Peyer's patch (tissue), 4 donors: Measurements from ENCODE around the gene KCNAB1. TPM values are rescaled to one million over a fixed set of nuclear protein-coding genes. Genes with fewer than 3 reads are reported as not detected.

Experiments
- DNase-seq, 3 donors: peaks; one replicate each; pipeline ENCODE4 v3.0.0-alpha.2; 2017 to 2019
- H3K27ac ChIP-seq, 4 donors: fragments of 200-600 bp; sonication (generic); one replicate each; pipeline ENCODE4 v1.5.1; 2016 to 2019
- H3K27me3 ChIP-seq, 2 donors: fragments of 200-600 bp; sonication (generic); one replicate each; pipeline ENCODE4 v1.5.1; 2019
- H3K36me3 ChIP-seq, 3 donors: fragments of 200-600 bp; sonication (generic); one replicate each; pipeline ENCODE4 v1.5.1; 2016 to 2019
- H3K4me1 ChIP-seq, 4 donors: fragments of 200-600 bp; sonication (generic); one replicate each; pipeline ENCODE4 v1.5.1; 2016 to 2019
- H3K4me3 ChIP-seq, 4 donors: fragments of 200-600 bp; sonication (generic); 1 replicate in 3 of 4; 2 replicates in 1 of 4; pipeline ENCODE4 v1.5.1; 2016 to 2019; ENCODE audit warnings: mild to moderate bottlenecking in 1 of 4
- H3K9me3 ChIP-seq, 4 donors: fragments of 200-600 bp; sonication (generic); one replicate each; pipeline ENCODE4 v1.5.1; 2016 to 2019; ENCODE audit warnings: mild to moderate bottlenecking in 1 of 4
- POLR2A ChIP-seq, 2 donors: fragments of 450-650 bp; IDR thresholded peaks; one replicate each; pipeline ENCODE4 v1.5.1; 2017; ENCODE audit warnings: antibody characterized with exemption in 2 of 2, mild to moderate bottlenecking in 2 of 2, moderate library complexity in 2 of 2
- total RNA-seq, 4 donors: library from RNA; depleted of rRNA; stranded (reverse); fragments of >200 nt; gene quantifications; one replicate each; pipeline ENCODE4 v1.1.0, GENCODE V29; 2016
- TF ChIP-seq, protein P1 (sequence below), 6 experiments: fragments of 450-650 bp in 4 of 6; fragments of 200-600 bp in 2 of 6; sonication (generic) in 1 of 6; IDR thresholded peaks; one replicate each; pipeline ENCODE4 v1.5.1; 2017 to 2019; ENCODE audit warnings: antibody characterized with exemption in 6 of 6, mild to moderate bottlenecking in 3 of 6, moderate library complexity in 1 of 6

KCNAB1 gene
- total RNA-seq, 4 donors from 2014 or later: 1.1 to 1.7 (median 1.6) TPM; not detected in 1

DNA sequence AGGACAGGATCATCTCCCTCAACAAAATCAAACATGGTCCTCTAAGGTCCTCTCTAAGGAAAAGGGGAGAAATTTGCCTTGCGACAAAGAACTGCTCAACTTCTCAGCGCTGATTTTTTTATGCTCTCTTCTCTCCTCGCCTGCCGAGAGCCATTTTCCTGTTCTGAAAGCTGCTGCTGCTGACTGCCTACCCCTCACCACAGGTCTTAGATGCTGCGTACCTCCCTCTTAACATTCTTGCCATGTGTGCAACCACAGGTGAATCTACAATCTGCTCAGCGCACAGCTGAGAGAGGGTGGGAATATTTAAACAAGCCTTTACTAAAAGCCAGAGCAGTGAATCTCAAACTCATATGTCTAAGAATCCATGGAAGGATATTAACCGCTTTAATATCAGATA, 223.8 kb downstream of the KCNAB1 start:
- H3K36me3 ChIP-seq: no peaks in the 10 kb centered on the region
- no peak overlapping the region for H3K4me3 ChIP-seq
- DNase-seq: no peak
- H3K4me1 ChIP-seq: no peaks in the 10 kb centered on the region
- H3K27me3 ChIP-seq: no peaks in the 10 kb centered on the region
- H3K27ac ChIP-seq: no peak overlapping the region
- TF ChIP-seq, protein P1, sequence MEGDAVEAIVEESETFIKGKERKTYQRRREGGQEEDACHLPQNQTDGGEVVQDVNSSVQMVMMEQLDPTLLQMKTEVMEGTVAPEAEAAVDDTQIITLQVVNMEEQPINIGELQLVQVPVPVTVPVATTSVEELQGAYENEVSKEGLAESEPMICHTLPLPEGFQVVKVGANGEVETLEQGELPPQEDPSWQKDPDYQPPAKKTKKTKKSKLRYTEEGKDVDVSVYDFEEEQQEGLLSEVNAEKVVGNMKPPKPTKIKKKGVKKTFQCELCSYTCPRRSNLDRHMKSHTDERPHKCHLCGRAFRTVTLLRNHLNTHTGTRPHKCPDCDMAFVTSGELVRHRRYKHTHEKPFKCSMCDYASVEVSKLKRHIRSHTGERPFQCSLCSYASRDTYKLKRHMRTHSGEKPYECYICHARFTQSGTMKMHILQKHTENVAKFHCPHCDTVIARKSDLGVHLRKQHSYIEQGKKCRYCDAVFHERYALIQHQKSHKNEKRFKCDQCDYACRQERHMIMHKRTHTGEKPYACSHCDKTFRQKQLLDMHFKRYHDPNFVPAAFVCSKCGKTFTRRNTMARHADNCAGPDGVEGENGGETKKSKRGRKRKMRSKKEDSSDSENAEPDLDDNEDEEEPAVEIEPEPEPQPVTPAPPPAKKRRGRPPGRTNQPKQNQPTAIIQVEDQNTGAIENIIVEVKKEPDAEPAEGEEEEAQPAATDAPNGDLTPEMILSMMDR (IDR thresholded peaks at IDR 0.05): no peak
- TF ChIP-seq POLR2A (IDR thresholded peaks at IDR 0.05): no peak
- no peaks in the 10 kb centered on the region for H3K9me3 ChIP-seq

DNA sequence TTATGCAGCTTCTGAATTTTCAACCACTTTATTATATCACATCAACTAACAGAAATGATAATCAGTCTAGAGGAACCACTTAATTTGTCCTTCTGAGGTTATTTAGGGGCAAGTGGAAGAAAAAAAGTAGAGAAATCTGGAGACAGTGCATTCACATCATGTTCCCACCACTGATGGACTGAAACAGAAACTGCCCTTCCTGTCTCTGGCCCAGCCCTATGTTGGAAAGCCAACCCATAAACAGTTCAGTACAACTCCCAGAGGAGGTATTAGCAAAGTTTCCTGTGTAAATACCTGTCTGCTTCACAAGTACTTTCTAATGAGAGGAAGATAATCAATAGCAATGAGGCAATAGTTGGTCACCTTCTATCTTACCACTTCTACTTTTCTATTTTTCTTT, 228.7 kb downstream of the KCNAB1 start:
- no peak for TF ChIP-seq POLR2A (IDR thresholded peaks at IDR 0.05)
- TF ChIP-seq, protein P1 (IDR thresholded peaks at IDR 0.05): no peak
- H3K27ac ChIP-seq: no peak overlapping the region
- H3K4me1 ChIP-seq: no peaks in the 10 kb centered on the region
- H3K36me3 ChIP-seq: no peaks in the 10 kb centered on the region
- H3K27me3 ChIP-seq: no peaks in the 10 kb centered on the region
- no peaks in the 10 kb centered on the region for H3K9me3 ChIP-seq
- no peak overlapping the region for H3K4me3 ChIP-seq
- no peak for DNase-seq

DNA sequence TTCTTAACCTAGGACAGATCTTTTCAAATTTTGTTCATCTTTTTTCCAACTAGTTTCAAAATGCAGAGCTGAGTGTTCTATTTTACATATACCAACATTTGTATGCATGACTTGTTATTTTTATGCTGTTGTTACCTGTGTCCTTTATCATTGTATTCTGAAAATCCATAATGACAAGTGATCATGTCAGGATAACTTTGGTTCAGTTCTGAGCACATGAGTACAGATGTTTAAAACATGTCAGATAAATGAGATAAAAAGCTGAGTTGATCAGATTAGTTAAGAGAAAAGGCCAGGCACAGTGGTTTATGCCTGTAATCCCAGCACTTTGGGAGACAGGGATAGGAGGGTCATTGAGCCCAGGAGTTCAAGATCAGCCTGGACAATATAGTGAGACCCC, 229.6 kb downstream of the KCNAB1 start:
- no peak for TF ChIP-seq POLR2A (IDR thresholded peaks at IDR 0.05)
- TF ChIP-seq, protein P1 (IDR thresholded peaks at IDR 0.05): no peak
- Histone ChIP-seq H3K36me3 (no peaks in the 10 kb centered on the region), H3K9me3 (no peaks in the 10 kb centered on the region), H3K27ac (no peak overlapping the region), H3K27me3 (no peaks in the 10 kb centered on the region), H3K4me1 (no peaks in the 10 kb centered on the region), H3K4me3 (no peak overlapping the region)
- no peak for DNase-seq

DNA sequence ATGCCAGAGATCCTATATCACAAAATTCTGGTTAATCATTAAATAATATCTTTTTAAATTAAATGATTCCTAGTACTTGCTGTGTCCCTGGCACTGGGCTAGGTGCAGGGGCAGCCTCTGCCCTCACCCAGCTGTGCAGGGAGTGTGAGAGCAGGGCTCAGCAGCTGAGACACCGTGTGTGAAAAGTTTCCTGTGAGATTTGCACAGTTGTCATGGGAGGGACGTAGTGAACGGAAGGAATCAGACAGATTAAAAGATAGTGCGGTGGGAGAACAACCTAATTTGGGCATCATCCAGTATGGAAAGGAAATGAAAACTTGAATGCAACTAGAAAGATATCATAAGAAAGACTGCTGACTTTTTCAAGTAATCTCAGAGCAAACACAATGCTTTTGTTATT, 230.4 kb downstream of the KCNAB1 start:
- TF ChIP-seq POLR2A (IDR thresholded peaks at IDR 0.05): no peak
- TF ChIP-seq, protein P1 (IDR thresholded peaks at IDR 0.05): no peak
- Histone ChIP-seq H3K9me3 (no peaks in the 10 kb centered on the region), H3K36me3 (no peaks in the 10 kb centered on the region), H3K27me3 (no peaks in the 10 kb centered on the region), H3K4me1 (no peaks in the 10 kb centered on the region), H3K27ac (no peak overlapping the region), H3K4me3 (no peak overlapping the region)
- no peak for DNase-seq

DNA sequence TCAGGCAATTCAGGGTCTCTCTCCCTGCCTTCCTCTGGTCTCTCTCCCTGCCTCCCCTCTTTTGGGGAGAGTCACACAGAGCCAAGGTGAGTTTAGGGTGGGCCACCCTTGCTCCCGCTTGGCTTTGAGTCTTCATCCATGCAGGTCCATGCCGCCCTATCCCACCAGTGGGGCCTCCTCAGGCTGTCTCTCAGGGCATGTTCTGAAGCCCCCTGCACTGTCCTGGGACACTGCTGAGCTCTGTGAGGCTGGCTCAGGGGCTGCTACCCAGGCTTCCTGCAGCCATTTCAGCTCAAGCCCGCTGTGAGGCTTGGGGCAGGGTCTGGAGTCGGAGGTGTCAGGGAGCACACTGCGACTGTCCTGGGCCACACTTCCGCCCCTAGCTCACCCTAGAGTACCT, 231.4 kb downstream of the KCNAB1 start:
- H3K27ac ChIP-seq: no peak overlapping the region
- no peaks in the 10 kb centered on the region for H3K27me3 ChIP-seq
- no peaks in the 10 kb centered on the region for H3K36me3 ChIP-seq
- H3K4me1 ChIP-seq: no peaks in the 10 kb centered on the region
- DNase-seq: no peak
- no peak for TF ChIP-seq POLR2A (IDR thresholded peaks at IDR 0.05)
- TF ChIP-seq, protein P1 (IDR thresholded peaks at IDR 0.05): no peak
- no peaks in the 10 kb centered on the region for H3K9me3 ChIP-seq
- no peak overlapping the region for H3K4me3 ChIP-seq

DNA sequence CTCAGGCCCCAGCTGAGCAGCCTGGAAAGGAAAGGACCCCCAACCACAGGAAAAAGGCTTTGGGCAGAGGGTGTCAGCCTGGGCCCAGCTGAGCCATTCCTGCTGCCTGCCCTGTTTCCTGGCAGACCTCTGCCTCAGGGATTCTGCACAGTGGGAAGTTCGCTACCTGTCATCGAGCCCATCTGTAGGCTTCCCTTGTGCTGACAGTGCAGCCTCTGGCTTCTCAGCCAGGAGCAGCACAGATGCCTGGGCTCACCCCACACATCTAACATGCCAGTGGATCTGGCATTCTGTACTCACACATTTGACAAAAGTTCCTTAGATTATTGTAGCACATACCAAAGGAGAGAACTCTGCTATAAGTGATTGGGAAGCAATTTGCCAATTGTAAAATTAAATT, 232.3 kb downstream of the KCNAB1 start:
- TF ChIP-seq, protein P1 (IDR thresholded peaks at IDR 0.05): no peak
- TF ChIP-seq POLR2A (IDR thresholded peaks at IDR 0.05): no peak
- H3K9me3 ChIP-seq: no peaks in the 10 kb centered on the region
- no peak overlapping the region for H3K4me3 ChIP-seq
- H3K36me3 ChIP-seq: no peaks in the 10 kb centered on the region
- no peak overlapping the region for H3K27ac ChIP-seq
- no peaks in the 10 kb centered on the region for H3K4me1 ChIP-seq
- H3K27me3 ChIP-seq: no peaks in the 10 kb centered on the region
- DNase-seq: no peak
